Choroid plexus epithelial cell (primary cell): ENCODE measurements around the gene TANC1.

ENCODE experiments used
- DNase-seq: peaks from one replicate; pipeline ENCODE4 v3.0.0-alpha.2; 2010; ENCODE audit warnings: low read depth
- H3K4me3 ChIP-seq: 2 replicates; pipeline ENCODE4 v1.5.1; 2011; ENCODE audit warnings: low read depth, mild to moderate bottlenecking, control low read depth, low read length, moderate library complexity
- CTCF ChIP-seq: conservative IDR thresholded peaks from 2 replicates; pipeline ENCODE4 v1.5.1; 2011; ENCODE audit warnings: low read depth, mild to moderate bottlenecking, control low read depth, inconsistent platforms, low read length, moderate library complexity

The TANC1 gene

GRCh38 chr2:158975271-158975921 lies 7.0 kb downstream of the TANC1 start:
- no peak for DNase-seq
- TF ChIP-seq CTCF: no peak
- H3K4me3 ChIP-seq: no peak overlapping the region

GRCh38 chr2:158979772-158980171 lies 11.3 kb downstream of the TANC1 start:
- no peak for DNase-seq
- no peak overlapping the region for H3K4me3 ChIP-seq
- TF ChIP-seq CTCF: no peak

- DNase-seq: no peak
- H3K4me3 ChIP-seq: no peak overlapping the region
- TF ChIP-seq CTCF: no peak
Measured at GRCh38 chr2:158984604-158985135, 16.2 kb downstream of the TANC1 start.

GRCh38 chr2:158988501-158988900 lies 20.1 kb downstream of the TANC1 start:
- H3K4me3 ChIP-seq: no peak overlapping the region
- no peak for DNase-seq
- no peak for TF ChIP-seq CTCF

GRCh38 chr2:158989165-158989564 lies 20.7 kb downstream of the TANC1 start:
- H3K4me3 ChIP-seq: no peak overlapping the region
- TF ChIP-seq CTCF: no peak
- no peak for DNase-seq

- no peak overlapping the region for H3K4me3 ChIP-seq
- peak; percentile 88 for DNase-seq
- TF ChIP-seq CTCF: no peak
Measured at GRCh38 chr2:158990397-158991214, 22.2 kb downstream of the TANC1 start.

- H3K4me3 ChIP-seq: no peak overlapping the region
- no peak for DNase-seq
- no peak for TF ChIP-seq CTCF
Measured at GRCh38 chr2:158993030-158993429, 24.6 kb downstream of the TANC1 start.
